H1 (cell line): ENCODE results near the gene LRCH1. TPM values are rescaled to one million over a fixed set of nuclear protein-coding genes. Genes with fewer than 3 reads are reported as not detected.

ENCODE experiments used
- CTCF ChIA-PET: fragments of 300-600 bp; sonication (Branson Sonifier 250); formaldehyde crosslinking; loops from one replicate; lab custom pipeline; 2021; ENCODE audit not compliant: partially characterized antibody; lab: Charles Lee
- POLR2A ChIA-PET: fragments of 300-600 bp; sonication (Branson Sonifier 250); formaldehyde crosslinking; loops from one replicate; lab custom pipeline; 2021; ENCODE audit warnings: inconsistent platforms; ENCODE audit not compliant: partially characterized antibody; lab: Charles Lee
- DNase-seq, 2 experiments: peaks; one replicate each; pipeline versions ENCODE4 v3.0.0 to v3.0.0-alpha.2; 2010 to 2022; ENCODE audit warnings: low spot score in 2 of 2, low read depth in 1 of 2, mixed read lengths in 1 of 2
- FAIRE-seq: peaks from 2 replicates; lab custom pipeline; 2011; peaks lifted over from hg19 to GRCh38; lab: Jason Lieb, UNC
- H2AFZ ChIP-seq: 2 replicates; pipeline ENCODE4 v1.8.1; 2012; ENCODE audit warnings: low read length, inconsistent platforms
- H2AK5ac ChIP-seq: 2 replicates; pipeline ENCODE4 v1.6.1; 2013; ENCODE audit warnings: low read depth, low read length
- H2BK120ac ChIP-seq: replicated peaks from 2 replicates; pipeline ENCODE3; 2013; ENCODE audit warnings: low read depth, low read length, inconsistent platforms
- H2BK12ac ChIP-seq: 2 replicates; pipeline ENCODE4 v1.6.1; 2013; ENCODE audit warnings: low read depth, low read length
- H2BK15ac ChIP-seq: 2 replicates; pipeline ENCODE4 v1.6.1; 2013; ENCODE audit warnings: low read length
- H2BK20ac ChIP-seq: 2 replicates; pipeline ENCODE4 v1.6.1; 2013; ENCODE audit warnings: low read length
- H2BK5ac ChIP-seq: 2 replicates; pipeline ENCODE4 v1.6.1; 2013; ENCODE audit warnings: low read depth, low read length
- H3K14ac ChIP-seq: 2 replicates; pipeline ENCODE4 v1.6.1; 2013; ENCODE audit warnings: inconsistent platforms; ENCODE audit not compliant: insufficient read length
- H3K18ac ChIP-seq: 2 replicates; pipeline ENCODE4 v1.6.1; 2013; ENCODE audit warnings: low read length; ENCODE audit errors: extremely low read depth
- H3K23ac ChIP-seq: 2 replicates; pipeline ENCODE4 v1.6.1; 2013; ENCODE audit warnings: inconsistent platforms; ENCODE audit not compliant: insufficient read length
- H3K23me2 ChIP-seq: 2 replicates; pipeline ENCODE4 v1.6.1; 2013; ENCODE audit warnings: low read depth, low read length
- H3K27ac ChIP-seq: 2 replicates; pipeline ENCODE4 v1.6.1; 2011; ENCODE audit warnings: low read depth, low read length, inconsistent platforms
- H3K27me3 ChIP-seq, 4 experiments: replicated peaks in 1 of 4; 1 replicate in 1 of 4; 2 replicates in 3 of 4; pipeline versions ENCODE4 v1.6.1 to v1.8.1; 2011 to 2013; ENCODE audit warnings: low read length in 3 of 4, mild to moderate bottlenecking in 3 of 4, inconsistent platforms in 2 of 4, mixed read lengths in 2 of 4, moderate library complexity in 1 of 4; ENCODE audit not compliant: control insufficient read depth in 3 of 4, insufficient read depth in 3 of 4; ENCODE audit errors: extremely low read depth in 1 of 4
- H3K36me3 ChIP-seq, 4 experiments: 2 replicates each; pipeline versions ENCODE4 v1.6.1 to v1.8.1; 2011 to 2013; ENCODE audit warnings: mild to moderate bottlenecking in 4 of 4, low read length in 3 of 4, moderate library complexity in 2 of 4, control low read depth in 1 of 4, inconsistent platforms in 1 of 4; ENCODE audit not compliant: insufficient read depth in 4 of 4, control insufficient read depth in 2 of 4
- H3K4ac ChIP-seq: replicated peaks from 2 replicates; pipeline ENCODE3; 2013; ENCODE audit warnings: low read length, low read depth, mixed read lengths, inconsistent platforms; ENCODE audit not compliant: insufficient read length
- H3K4me1 ChIP-seq, 4 experiments: replicated peaks in 1 of 4; 1 replicate in 1 of 4; 2 replicates in 3 of 4; pipeline versions ENCODE4 v1.6.1 to v1.8.1; 2011 to 2013; ENCODE audit warnings: low read length in 3 of 4, inconsistent platforms in 2 of 4, mixed read lengths in 1 of 4; ENCODE audit not compliant: insufficient read depth in 4 of 4, control insufficient read depth in 3 of 4
- H3K4me2 ChIP-seq, 2 experiments: 2 replicates each; pipeline versions ENCODE4 v1.6.1 to v1.8.1; 2011 to 2013; ENCODE audit warnings: low read depth in 2 of 2, low read length in 2 of 2, control low read depth in 1 of 2, inconsistent platforms in 1 of 2, mild to moderate bottlenecking in 1 of 2; ENCODE audit not compliant: insufficient read depth in 1 of 2
- H3K4me3 ChIP-seq, 4 experiments: fragments of 200-600, 300-600 bp in 1 of 4; sonication (generic), shearing (Covaris generic), sonication (Bioruptor Twin) in 1 of 4; 2 replicates each; pipeline versions ENCODE4 v1.5.1 to v1.8.1; 2011 to 2016; ENCODE audit warnings: low read length in 4 of 4, low read depth in 3 of 4, control low read depth in 2 of 4, inconsistent platforms in 2 of 4, mild to moderate bottlenecking in 2 of 4, mixed read lengths in 1 of 4, moderate library complexity in 1 of 4; ENCODE audit not compliant: insufficient read depth in 2 of 4; ENCODE audit errors: extremely low read depth in 1 of 4
- H3K56ac ChIP-seq: replicated peaks from 2 replicates; pipeline ENCODE3; 2013; ENCODE audit warnings: low read depth, mild to moderate bottlenecking, mixed read lengths, low read length, inconsistent platforms; ENCODE audit not compliant: insufficient read length
- H3K79me1 ChIP-seq: 2 replicates; pipeline ENCODE4 v1.6.1; 2013; ENCODE audit warnings: low read depth, low read length, control low read depth
- H3K79me2 ChIP-seq, 2 experiments: 2 replicates each; pipeline versions ENCODE4 v1.6.1 to v1.8.1; 2012 to 2013; ENCODE audit warnings: low read length in 2 of 2, mild to moderate bottlenecking in 2 of 2, inconsistent platforms in 1 of 2; ENCODE audit not compliant: insufficient read depth in 2 of 2, control insufficient read depth in 1 of 2
- H3K9ac ChIP-seq, 4 experiments: replicated peaks in 1 of 4; 1 replicate in 1 of 4; 2 replicates in 3 of 4; pipeline versions ENCODE4 v1.6.1 to v1.8.1; 2011 to 2013; ENCODE audit warnings: low read depth in 3 of 4, low read length in 3 of 4, control low read depth in 2 of 4, mild to moderate bottlenecking in 2 of 4, moderate library complexity in 2 of 4, inconsistent platforms in 1 of 4; ENCODE audit errors: extremely low read depth in 1 of 4
- H3K9me3 ChIP-seq, 2 experiments: 2 replicates each; pipeline versions ENCODE4 v1.6.1 to v1.8.1; 2012 to 2013; ENCODE audit warnings: mild to moderate bottlenecking in 2 of 2, moderate library complexity in 2 of 2, control low read depth in 1 of 2, inconsistent platforms in 1 of 2, low read depth in 1 of 2, low read length in 1 of 2, mixed read lengths in 1 of 2; ENCODE audit not compliant: insufficient read depth in 2 of 2
- H4K20me1 ChIP-seq, 2 experiments: replicated peaks in 1 of 2; 2 replicates each; pipeline versions ENCODE3 to v1.8.1; 2011 to 2013; ENCODE audit warnings: inconsistent platforms in 2 of 2, low read length in 2 of 2, mild to moderate bottlenecking in 1 of 2; ENCODE audit not compliant: insufficient read depth in 2 of 2, control insufficient read depth in 1 of 2
- H4K5ac ChIP-seq: 2 replicates; pipeline ENCODE4 v1.6.1; 2013; ENCODE audit warnings: low read length, low read depth, mixed read lengths, inconsistent platforms; ENCODE audit not compliant: insufficient read length
- H4K8ac ChIP-seq: 2 replicates; pipeline ENCODE4 v1.8.0; 2013; ENCODE audit warnings: mild to moderate bottlenecking, moderate library complexity, low read length, inconsistent platforms; ENCODE audit not compliant: insufficient read depth; ENCODE audit errors: extremely low read depth
- H4K91ac ChIP-seq: replicated peaks from 2 replicates; pipeline ENCODE3; 2013; ENCODE audit warnings: low read length, mixed read lengths, inconsistent platforms; ENCODE audit not compliant: insufficient read length
- GTF2F1 ChIP-seq: IDR thresholded peaks from 2 replicates; pipeline ENCODE4 v1.6.1; 2012; ENCODE audit warnings: low read depth, low read length, improper control_type of control experiment, borderline replicate concordance
- MAX ChIP-seq: IDR thresholded peaks from 2 replicates; pipeline ENCODE4 v1.6.1; 2012; ENCODE audit warnings: inconsistent platforms
- RBBP5 ChIP-seq: IDR thresholded peaks from 2 replicates; pipeline ENCODE4 v1.7.1; 2012; ENCODE audit warnings: low read depth, mild to moderate bottlenecking, inconsistent platforms, low read length, moderate library complexity, borderline replicate concordance
- SP4 ChIP-seq: IDR thresholded peaks from 2 replicates; pipeline ENCODE4 v1.6.1; 2012; ENCODE audit warnings: low read length, inconsistent platforms
- WGBS, 2 experiments: shearing (Covaris generic) in 1 of 2; methylation state at CpG; one replicate each; pipeline versions ENCODE4 v1.1.6 to v1.1.7; 2013 to 2015; ENCODE audit warnings: low lambda C conversion rate in 2 of 2, mixed read lengths in 2 of 2, inconsistent platforms in 1 of 2, low coverage in 1 of 2, missing lambda C conversion rate in 1 of 2; ENCODE audit not compliant: insufficient replicate concordance in 2 of 2, insufficient coverage in 1 of 2, insufficient read length in 1 of 2; ENCODE audit errors: extremely low coverage in 1 of 2, missing lambda C conversion rate in 1 of 2; 5-methylcytosine and 5-hydroxymethylcytosine counted together
- polyA plus RNA-seq, 7 experiments: library from polyadenylated mRNA; depleted of rRNA in 3 of 7; stranded (reverse) in 5 of 7; unstranded in 2 of 7; fragments of >200 nt in 5 of 7; fragments of 200-250 nt in 2 of 7; gene quantifications; 1 replicate in 5 of 7; 2 replicates in 1 of 7; 4 replicates in 1 of 7; pipeline versions ENCODE4 v1.2.1 to v1.2.3, GENCODE V29; 2011 to 2013; ENCODE audit warnings: missing spikeins in 2 of 7, mixed read lengths in 2 of 7
- total RNA-seq: library from RNA; stranded (reverse); fragmentation: NEBNext Ultra II Directional; extraction: Animal tissue kit (Norgen Biotek cat#: 25700); gene quantifications from 2 replicates; pipeline ENCODE4 v1.2.1, GENCODE V29; 2021

LRCH1 gene
- total and polyA plus RNA-seq, 2 of the 8 experiments (the other 6 are each of a cell fraction or from before 2014, with no cell fraction given), result 3.0 to 10.1 TPM

- Histone ChIP-seq H2AFZ (no peak overlapping the region), H2BK5ac (no peak overlapping the region), H3K4me2 (no peak overlapping the region), H3K4me3 (no peak overlapping the region), H3K56ac (no peak overlapping the region), H3K36me3 (no peaks in the 10 kb centered on the region), H3K4me1 (peaks cover 5 to 19% (median 13%) of the 10 kb centered on the region in 4 experiments; a peak in 6 of 7 replicates), H3K9ac (no peak overlapping the region), H3K27me3 (no peaks in the 10 kb centered on the region), H3K18ac (no peak overlapping the region), H2BK12ac (no peak overlapping the region), H4K91ac (no peak overlapping the region), H3K23ac (no peak overlapping the region), H3K79me2 (peaks cover 3 to 51% of the 10 kb centered on the region in 2 experiments; a peak in 3 of 4 replicates), H3K23me2 (no peaks in the 10 kb centered on the region), H3K4ac (no peak overlapping the region), H2BK20ac (no peak overlapping the region), H4K5ac (no peak overlapping the region), H3K9me3 (no peaks in the 10 kb centered on the region), H3K27ac (no peak overlapping the region), H2AK5ac (no peak overlapping the region), H4K8ac (no peak overlapping the region), H2BK15ac (no peak overlapping the region), H3K14ac (no peak overlapping the region), H4K20me1 (peaks cover 2 to 4% of the 10 kb centered on the region in 2 experiments), H3K79me1 (0 out of 2 replicates have a peak, but pooled peaks cover 2% of the 10 kb centered on the region), H2BK120ac (no peak overlapping the region)
- DNase-seq (no peak), FAIRE-seq (no peak)
- 83% methylated on average over 5 of the region's 5 CpGs; no CpG with 5 or more reads in 1 of the 2 experiments for WGBS, 2 experiments
- ChIA-PET POLR2A (no interaction called here), CTCF (interaction anchor here (1.1 to 4.2 kb wide), 3 partner anchors 17 to 126 kb away, joined by 3 to 27 read pairs (median 4); no protein-coding TSS in a partner anchor)
- no peak for TF ChIP-seq GTF2F1
- TF ChIP-seq SP4, result no peak
- TF ChIP-seq RBBP5, result no peak
- TF ChIP-seq MAX, result no peak
These were observed 67.1 kb downstream of the LRCH1 start for GRCh38 chr13:46620029-46620428.
